Measurements from ENCODE around the gene SCGB3A2. TPM values are rescaled to one million over a fixed set of nuclear protein-coding genes. Genes with fewer than 3 reads are reported as not detected.
A peak's percentile ranks its signal among the peaks of the same experiment; 100 is the strongest.

Gene SCGB3A2
- total RNA-seq, 1 donor from 2014 or later: not detected

DNA sequence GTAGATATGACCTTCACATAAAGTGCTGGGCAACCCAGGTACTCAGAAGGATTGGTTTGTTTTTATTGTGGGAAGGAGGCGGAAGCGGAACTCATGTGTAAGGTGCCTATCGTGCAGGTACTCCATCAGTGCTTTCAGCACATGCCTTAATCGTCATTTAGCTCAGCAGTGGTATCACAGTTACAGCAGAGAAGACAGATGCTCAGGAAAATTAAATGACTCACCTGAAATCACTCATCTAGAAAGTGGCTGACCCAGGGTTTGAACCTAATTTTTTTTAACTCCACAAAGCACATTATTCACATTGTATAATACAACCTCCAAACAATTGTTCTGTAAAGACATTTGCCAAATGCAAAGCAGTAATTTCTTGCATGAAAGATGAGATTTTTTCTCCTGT lies 25.6 kb downstream of the SCGB3A2 start:
- peak; percentile 14 for DNase-seq (ENCODE audit: low read depth)

DNA sequence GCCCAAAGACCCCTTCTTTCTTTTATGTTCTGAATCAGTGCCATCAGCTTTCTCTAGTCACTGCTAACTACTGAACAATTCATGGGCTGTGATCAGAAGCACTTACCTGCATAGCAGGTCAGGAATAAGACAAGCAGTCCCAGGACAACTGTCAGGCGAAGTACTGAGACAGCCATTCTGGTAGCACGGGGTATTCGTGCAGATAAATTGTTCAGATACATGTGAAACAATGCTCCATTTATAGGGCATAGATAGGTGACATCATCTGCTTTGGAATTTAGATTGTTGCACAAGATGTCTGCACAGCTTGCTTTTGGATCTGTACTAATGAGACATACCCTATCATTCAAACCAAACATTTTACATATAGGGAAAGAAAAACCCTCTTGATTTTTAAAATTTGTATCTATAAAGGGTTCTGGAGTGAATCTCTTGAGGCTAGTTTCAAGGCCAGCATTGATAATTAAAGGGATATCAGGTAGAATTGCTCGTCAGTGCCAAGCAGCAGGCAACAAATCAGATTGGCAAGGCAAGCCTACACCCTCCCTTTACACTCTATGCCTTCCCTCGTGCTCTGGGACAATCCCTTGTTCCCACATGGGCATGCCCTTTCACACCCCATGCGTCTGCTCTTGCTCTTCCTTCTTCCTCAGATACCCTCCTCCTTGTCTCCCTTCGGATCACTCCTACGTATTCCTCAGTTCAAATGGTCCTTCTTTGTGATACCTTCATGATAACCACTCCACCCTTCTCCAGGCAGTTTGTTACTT lies 28.0 kb downstream of the SCGB3A2 start, which contains the start of gene C5orf46:
Gene C5orf46, minus strand, starts transcription at position 213 of the 770 bp plus-strand sequence. Its CDS starts 37 bp downstream, at position 176.
- peak; percentile 30 for DNase-seq (ENCODE audit: low read depth)

DNA sequence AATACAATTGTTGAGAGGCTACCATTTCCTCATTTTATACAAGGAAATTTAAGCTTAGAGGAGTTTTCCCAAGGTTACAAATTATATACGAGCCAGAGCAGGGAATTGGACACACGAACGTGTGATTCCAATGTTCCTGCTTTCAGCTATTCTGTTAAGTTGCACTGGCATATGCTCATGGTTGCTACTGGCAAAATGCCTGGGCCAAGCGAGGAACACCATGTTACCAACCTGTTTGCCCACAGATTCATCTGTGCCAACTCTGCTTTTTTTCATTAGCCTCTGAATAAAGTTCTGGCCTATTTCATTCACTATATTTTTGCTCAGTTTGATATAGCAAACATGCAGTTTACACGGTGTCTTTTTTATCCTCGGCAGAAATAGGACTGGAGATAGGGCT lies 32.9 kb downstream of the SCGB3A2 start:
- DNase-seq (ENCODE audit: low read depth): peak; percentile 4

DNA sequence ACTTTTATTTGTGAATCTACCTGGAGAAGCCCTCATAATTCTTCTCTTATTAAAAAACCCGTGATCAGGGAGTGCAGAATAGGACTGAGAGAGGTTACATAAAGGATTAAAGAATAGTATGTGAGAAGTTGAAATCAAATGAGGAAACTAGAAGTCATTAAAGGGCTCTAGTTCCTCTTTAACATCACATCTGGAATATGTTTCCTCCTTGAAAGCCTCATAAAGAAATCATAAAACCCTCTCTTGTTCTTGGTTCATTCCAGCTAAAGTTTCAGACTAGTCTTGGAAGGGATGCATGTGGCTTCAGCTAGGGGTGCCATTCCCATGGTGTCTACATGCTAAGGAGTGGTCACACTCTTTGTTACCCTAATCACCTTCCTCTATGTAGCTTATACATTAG lies 33.5 kb downstream of the SCGB3A2 start:
- DNase-seq (ENCODE audit: low read depth): no peak

- no peak for DNase-seq (ENCODE audit: low read depth)
Measured at GRCh38 chr5:147913786-147914185, 35.3 kb downstream of the SCGB3A2 start.

- DNase-seq (ENCODE audit: low read depth): peak; percentile 3
Measured at GRCh38 chr5:147918101-147918685, 39.7 kb downstream of the SCGB3A2 start.

DNA sequence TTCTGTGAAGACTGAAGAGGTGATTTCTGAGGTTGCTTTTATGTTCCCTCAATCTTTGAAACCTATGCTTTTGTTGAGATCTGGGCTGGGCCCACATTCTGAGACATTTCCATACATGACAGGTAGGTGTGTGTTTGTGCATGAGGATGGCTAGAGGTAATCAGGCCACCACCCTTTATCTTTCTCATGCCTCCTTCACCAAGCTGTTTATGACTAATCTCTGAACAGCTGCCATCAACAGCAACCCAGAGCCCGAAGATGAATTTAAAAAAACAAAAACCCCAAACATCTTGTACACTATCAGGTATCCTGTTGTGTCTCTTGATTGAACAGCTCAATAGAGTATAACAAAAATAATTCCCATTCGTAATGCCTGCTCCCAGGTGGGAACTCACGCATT lies 40.4 kb downstream of the SCGB3A2 start:
- no peak for DNase-seq (ENCODE audit: low read depth)

GRCh38 chr5:147920420-147921030 lies 42.0 kb downstream of the SCGB3A2 start:
- DNase-seq (ENCODE audit: low read depth): no peak

DNA sequence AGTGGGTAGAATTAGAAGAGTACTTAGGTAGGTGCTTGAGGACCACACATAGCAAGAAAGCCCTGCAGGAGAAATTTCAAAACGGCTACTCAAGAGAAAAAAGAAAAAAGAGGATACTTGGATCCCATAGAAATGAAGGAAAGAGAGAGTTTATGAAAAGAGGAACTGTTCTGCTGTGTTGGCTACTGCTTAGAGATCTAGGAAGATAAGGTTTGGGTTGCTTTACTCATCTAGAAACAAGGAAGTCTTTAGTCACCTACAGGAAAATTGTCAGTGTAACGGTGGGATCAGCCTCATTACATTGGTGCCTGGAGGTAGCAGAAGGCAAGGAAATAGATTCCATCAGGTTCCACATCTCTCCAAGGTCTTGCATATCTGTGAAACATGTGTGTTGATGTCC lies 42.6 kb downstream of the SCGB3A2 start:
- no peak for DNase-seq (ENCODE audit: low read depth)

GRCh38 chr5:147925020-147925419 lies 46.5 kb downstream of the SCGB3A2 start:
- DNase-seq (ENCODE audit: low read depth): no peak

GRCh38 chr5:147927901-147928300 lies 49.4 kb downstream of the SCGB3A2 start:
- DNase-seq (ENCODE audit: low read depth): no peak

DNA sequence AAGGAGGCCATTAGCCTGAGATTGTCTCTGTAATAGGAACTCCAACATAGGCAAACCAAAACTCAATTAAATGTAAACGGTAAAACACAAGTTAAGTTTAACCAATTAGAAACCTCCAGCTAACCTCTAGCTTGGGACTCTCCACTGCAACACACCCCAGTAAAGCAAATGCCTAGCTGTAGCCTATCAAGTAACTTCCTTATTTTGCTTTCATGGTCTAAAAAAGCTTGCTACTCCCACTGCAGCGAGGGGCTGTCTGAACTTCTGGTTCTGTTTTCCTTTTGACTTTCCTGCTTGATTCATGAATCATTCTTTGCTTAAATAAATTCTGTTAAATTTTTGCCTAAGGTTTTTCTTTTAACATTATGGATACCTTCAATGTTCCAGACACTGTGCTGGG lies 52.3 kb downstream of the SCGB3A2 start:
- no peak for DNase-seq (ENCODE audit: low read depth)

Other genes starting within 250 kb of the SCGB3A2 start
- gene JAKMIP2, start 96.0 kb upstream of the SCGB3A2 start, total RNA-seq: not detected in 2 replicates
- 0.40 and 8.2 TPM in 2 replicates for gene SPINK1, start 47.0 kb upstream of the SCGB3A2 start, total RNA-seq
- gene C5orf46, start 27.8 kb downstream of the SCGB3A2 start, total RNA-seq: 0.35 TPM in 1 of 2 replicates, not detected in the other
- 0.25 TPM in 1 of 2 replicates, not detected in the other for gene SPINK5, start 185.3 kb downstream of the SCGB3A2 start, total RNA-seq